Measurements from ENCODE around the gene CEPT1. TPM values are rescaled to one million over a fixed set of nuclear protein-coding genes. Genes with fewer than 3 reads are reported as not detected.

The CEPT1 gene
- total RNA-seq, 1 experiment from 2014 or later, result 33.0 TPM

DNA sequence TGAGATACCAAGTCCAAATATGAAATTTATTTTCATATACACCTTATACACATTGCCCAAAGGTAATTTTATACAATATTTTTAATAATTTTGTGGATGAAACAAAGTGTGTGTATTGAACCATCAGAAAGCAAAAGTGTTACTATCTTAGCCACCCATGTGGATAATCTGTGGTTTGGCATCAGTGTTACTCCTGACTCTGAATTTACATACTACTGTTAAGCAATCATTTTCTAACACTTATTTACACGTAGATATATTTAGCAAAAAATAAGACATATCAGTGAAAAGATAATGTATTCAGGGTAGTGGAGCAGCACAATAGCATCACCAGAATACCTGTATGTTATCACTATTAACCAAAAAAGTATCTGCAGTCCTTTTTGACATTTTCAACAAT is 36.7 kb downstream of the CEPT1 start:
- no peak overlapping the region for H2BK20ac ChIP-seq (ENCODE audit: low read depth, low read length, poor library complexity, severe bottlenecking)
- no peak overlapping the region for H3K9ac ChIP-seq (ENCODE audit: extremely low read depth, insufficient read length, low read length)
- Mint-ChIP-seq H3K27ac (no peak overlapping the region), H3K4me1 (no peaks in the 10 kb centered on the region), H3K9me3 (no peaks in the 10 kb centered on the region), H3K27me3 (ENCODE audit: low read depth) (no peaks in the 10 kb centered on the region), H3K36me3 (ENCODE audit: insufficient read depth in 1 of 3, low read depth in 3 of 3) (peaks cover 0 to 12% (median 8%) of the 10 kb centered on the region in 3 experiments; a peak in 4 of 7 replicates), H3K4me3 (no peak overlapping the region)
- H2BK120ac ChIP-seq (ENCODE audit: low read depth, low read length, poor library complexity, severe bottlenecking), result no peak overlapping the region
- H3K23ac ChIP-seq (ENCODE audit: insufficient read length, low read depth, low read length), result no peak overlapping the region
- H4K91ac ChIP-seq (ENCODE audit: insufficient read length, low read depth, low read length), result no peak overlapping the region
- H3K14ac ChIP-seq (ENCODE audit: insufficient read depth, low read length), result no peak overlapping the region
- no peak overlapping the region for H2AFZ ChIP-seq (ENCODE audit: low read length)
- WGBS (ENCODE audit: extremely low coverage, insufficient read length, low lambda C conversion rate), result no CpG with 5 or more reads among the region's 1 CpG
- H3K56ac ChIP-seq (ENCODE audit: insufficient read length, low read depth, low read length), result no peak overlapping the region
- H2BK5ac ChIP-seq (ENCODE audit: insufficient read length, low read length), result no peak overlapping the region
- H3K4me1 ChIP-seq (ENCODE audit: insufficient read depth, low read length), result no peaks in the 10 kb centered on the region
- H3K9me3 ChIP-seq (ENCODE audit: control insufficient read depth, low read depth, low read length), result no peaks in the 10 kb centered on the region
- H3K4me2 ChIP-seq (ENCODE audit: insufficient read depth, insufficient read length, low read length), result no peak overlapping the region
- no peaks in the 10 kb centered on the region for H3K27me3 ChIP-seq (ENCODE audit: insufficient read depth, low read length)
- H3K79me1 ChIP-seq (ENCODE audit: insufficient read depth, low read depth, low read length, poor library complexity, severe bottlenecking), result no peaks in the 10 kb centered on the region
- no peak for DNase-seq
- no peaks in the 10 kb centered on the region for H4K20me1 ChIP-seq (ENCODE audit: control insufficient read depth, insufficient read depth, insufficient read length)
- no peak overlapping the region for H3T11ph ChIP-seq (ENCODE audit: low read length)
- H2BK12ac ChIP-seq (ENCODE audit: insufficient read length, low read depth, low read length), result no peak overlapping the region
- H3K79me2 ChIP-seq (ENCODE audit: insufficient read depth, low read length), result no peaks in the 10 kb centered on the region
- no peak overlapping the region for H4K5ac ChIP-seq (ENCODE audit: insufficient read length, low read depth, low read length)
- no peak overlapping the region for H2BK15ac ChIP-seq (ENCODE audit: low read depth, low read length)
- H4K8ac ChIP-seq (replicated peaks; ENCODE audit: insufficient read length, low read depth, low read length), result no peak overlapping the region
- TF ChIP-seq, protein P1, sequence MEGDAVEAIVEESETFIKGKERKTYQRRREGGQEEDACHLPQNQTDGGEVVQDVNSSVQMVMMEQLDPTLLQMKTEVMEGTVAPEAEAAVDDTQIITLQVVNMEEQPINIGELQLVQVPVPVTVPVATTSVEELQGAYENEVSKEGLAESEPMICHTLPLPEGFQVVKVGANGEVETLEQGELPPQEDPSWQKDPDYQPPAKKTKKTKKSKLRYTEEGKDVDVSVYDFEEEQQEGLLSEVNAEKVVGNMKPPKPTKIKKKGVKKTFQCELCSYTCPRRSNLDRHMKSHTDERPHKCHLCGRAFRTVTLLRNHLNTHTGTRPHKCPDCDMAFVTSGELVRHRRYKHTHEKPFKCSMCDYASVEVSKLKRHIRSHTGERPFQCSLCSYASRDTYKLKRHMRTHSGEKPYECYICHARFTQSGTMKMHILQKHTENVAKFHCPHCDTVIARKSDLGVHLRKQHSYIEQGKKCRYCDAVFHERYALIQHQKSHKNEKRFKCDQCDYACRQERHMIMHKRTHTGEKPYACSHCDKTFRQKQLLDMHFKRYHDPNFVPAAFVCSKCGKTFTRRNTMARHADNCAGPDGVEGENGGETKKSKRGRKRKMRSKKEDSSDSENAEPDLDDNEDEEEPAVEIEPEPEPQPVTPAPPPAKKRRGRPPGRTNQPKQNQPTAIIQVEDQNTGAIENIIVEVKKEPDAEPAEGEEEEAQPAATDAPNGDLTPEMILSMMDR (conservative IDR thresholded peaks at IDR 0.05), result no peak
- no peak overlapping the region for H3K27ac ChIP-seq (ENCODE audit: insufficient read length, low read depth, low read length)
- H3K23me2 ChIP-seq (ENCODE audit: insufficient read length, low read depth, low read length, poor library complexity, severe bottlenecking), result no peaks in the 10 kb centered on the region
- H2AK5ac ChIP-seq (ENCODE audit: insufficient read length, low read length), result no peak overlapping the region
- no peak overlapping the region for H3K18ac ChIP-seq (ENCODE audit: insufficient read length, low read depth, low read length)
- H3K4ac ChIP-seq (ENCODE audit: low read depth, low read length), result no peak overlapping the region

Data from H9 (cell line).